Glomerular visceral epithelial cell (primary cell): ENCODE data around the gene GALNT18.
A peak's percentile ranks its signal among the peaks of the same experiment; 100 is the strongest.

Experiments
- DNase-seq: peaks from one replicate; pipeline ENCODE4 v3.0.0-alpha.2; 2016; ENCODE audit errors: extremely low spot score

The GALNT18 gene

GRCh38 chr11:11279956-11280689, 341.7 kb downstream of the GALNT18 start:
- no peak for DNase-seq

DNA sequence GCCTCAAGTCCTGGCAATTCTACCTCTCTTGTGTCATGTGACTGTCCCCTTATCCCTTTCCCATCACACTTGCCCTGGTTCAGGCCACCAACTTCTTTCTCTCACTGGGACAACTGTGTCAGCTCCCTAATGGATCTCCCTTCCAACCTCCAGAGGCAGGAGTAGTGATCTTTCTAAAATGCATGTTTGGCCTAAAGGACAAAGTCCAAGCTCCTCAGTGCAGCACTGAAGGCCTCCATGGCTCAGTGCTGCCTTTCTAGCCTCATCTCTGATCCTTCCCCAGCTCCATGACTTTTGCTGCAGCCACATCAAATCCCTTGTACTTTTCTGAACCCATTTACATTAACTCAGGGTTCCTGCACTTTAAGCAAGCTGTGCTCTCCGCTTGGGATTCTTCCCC, 349.6 kb downstream of the GALNT18 start:
- no peak for DNase-seq

DNA sequence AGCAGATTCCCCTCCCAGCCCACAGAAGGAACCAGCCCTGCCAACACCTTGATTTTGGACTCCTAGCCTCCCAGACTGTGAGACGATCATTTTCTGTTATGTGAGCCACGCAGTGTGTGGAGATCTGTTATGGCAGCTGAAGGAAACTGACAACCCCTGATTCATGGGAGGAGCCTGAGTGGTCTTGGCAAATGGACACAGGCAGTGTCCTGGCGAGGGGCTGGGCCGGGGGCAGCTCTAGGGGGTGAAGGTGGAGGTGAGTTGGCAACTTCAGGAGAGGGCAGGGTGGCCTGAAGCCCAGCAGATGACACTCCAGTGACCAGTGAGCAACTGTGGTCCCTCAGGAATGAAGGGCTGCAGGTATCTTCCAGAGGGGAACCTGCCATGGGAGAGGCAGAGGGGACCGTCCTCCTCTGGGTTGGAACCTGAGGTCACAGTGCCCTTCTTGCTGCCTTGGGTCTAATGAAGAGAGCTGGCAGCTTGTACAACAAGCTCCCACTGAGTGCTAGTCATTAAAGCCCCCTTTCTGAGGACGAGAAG, 351.5 kb downstream of the GALNT18 start:
- DNase-seq, result no peak

DNA sequence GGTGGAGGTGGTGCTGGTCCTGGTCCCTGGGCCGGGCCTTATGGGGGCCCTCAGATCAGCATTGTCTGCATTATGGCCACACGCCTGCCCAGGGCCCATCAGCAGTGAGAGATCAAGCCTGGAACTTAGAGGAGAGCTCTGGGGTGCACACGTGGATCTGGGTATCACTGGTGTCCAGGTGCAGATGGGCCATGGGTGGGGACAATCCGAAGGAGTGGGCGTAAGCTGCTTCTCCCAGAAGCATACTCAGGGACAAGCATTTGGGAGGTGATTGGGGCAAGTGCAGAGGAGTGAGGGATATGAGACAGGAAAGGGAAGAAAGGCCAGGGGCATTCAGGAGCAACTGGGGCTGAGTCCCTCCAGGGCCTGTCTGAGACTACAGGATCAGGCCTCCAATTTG, 353.1 kb downstream of the GALNT18 start:
- DNase-seq, result no peak

DNA sequence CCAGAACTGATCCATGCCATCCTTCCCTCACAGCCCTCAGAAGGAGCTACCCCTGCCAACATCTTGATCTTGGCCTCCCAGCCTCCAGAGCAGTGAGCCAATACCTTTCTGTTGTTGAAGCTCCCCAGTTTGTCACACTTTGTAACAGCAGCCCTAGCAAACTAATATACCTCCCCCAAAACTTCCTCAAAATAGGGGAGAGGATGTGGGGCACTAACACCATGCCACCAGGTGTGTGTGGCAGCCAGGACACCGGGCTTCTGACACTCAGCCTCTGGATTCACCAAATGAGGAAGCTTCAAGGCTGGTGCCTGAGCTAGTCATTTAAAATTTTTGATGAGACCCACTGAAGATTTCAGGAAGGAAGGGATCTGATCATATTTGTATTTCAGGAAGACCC, 353.7 kb downstream of the GALNT18 start:
- no peak for DNase-seq

DNA sequence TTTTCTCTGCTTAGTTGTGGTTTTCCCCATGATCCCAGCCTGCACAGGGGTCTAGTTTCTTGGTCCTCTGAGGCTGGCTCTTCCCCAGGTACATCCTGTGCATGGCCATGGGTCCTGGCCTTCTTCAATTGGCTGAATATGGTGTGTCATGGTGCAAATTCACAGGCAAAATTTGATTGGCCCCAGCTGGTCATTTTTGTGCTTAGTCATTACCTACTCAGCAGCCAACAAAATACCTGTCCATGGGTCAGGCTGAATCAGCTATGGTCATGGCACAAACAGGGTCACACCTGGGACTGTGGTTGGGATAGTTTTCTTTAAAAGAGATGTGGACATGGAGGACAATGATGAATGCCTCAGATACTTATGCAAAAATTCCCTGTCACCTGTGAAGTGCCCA, 354.5 kb downstream of the GALNT18 start:
- no peak for DNase-seq

GRCh38 chr11:11265994-11266606, 355.7 kb downstream of the GALNT18 start:
- peak; percentile 18 for DNase-seq

- no peak for DNase-seq
Measured at GRCh38 chr11:11265320-11265719, 356.5 kb downstream of the GALNT18 start.

GRCh38 chr11:11263238-11264005, 358.4 kb downstream of the GALNT18 start:
- no peak for DNase-seq

GRCh38 chr11:11262171-11262920, 359.5 kb downstream of the GALNT18 start:
- no peak for DNase-seq

DNA sequence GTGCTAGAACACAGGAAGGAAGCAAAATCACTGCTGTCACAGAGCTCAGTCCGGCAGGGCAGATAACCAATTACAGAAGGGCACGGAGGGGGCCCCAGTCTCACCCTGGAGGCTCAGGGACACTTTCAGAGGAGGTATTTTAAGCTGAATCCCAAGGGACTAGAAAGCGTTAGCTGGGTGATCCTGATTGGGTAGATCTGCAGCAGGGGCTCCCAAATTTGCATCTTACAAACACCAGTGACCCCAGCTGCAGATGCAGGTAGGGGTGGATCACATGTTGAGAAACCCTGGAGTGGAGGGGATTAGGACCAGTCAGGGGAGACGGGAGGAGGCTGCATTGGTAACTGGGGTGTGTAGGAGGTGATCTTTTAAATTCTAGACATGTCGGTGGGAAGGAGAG, 360.2 kb downstream of the GALNT18 start:
- DNase-seq, result no peak

GRCh38 chr11:11260903-11261302, 360.9 kb downstream of the GALNT18 start:
- no peak for DNase-seq

DNA sequence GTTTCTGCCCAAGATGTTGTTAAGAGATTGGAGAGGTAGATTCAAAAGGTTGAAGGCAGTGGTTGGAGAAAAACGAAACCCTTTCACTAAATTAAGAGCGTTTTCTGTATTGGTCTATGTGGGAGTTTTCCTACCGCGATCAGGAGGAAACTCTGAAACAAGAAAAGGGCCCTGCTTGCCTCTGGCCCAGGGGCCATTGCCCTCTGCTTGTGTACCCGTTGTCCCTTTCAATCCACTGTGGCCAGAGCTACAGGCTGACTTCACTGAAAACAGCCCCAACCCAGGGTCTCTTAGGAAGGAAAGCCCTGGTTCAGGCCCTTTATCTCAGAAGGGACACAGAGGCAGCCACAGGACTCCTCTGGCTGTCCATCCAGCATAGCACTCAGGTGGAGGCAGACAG, 367.8 kb downstream of the GALNT18 start:
- no peak for DNase-seq

GRCh38 chr11:11253497-11253896, 368.3 kb downstream of the GALNT18 start:
- no peak for DNase-seq

DNA sequence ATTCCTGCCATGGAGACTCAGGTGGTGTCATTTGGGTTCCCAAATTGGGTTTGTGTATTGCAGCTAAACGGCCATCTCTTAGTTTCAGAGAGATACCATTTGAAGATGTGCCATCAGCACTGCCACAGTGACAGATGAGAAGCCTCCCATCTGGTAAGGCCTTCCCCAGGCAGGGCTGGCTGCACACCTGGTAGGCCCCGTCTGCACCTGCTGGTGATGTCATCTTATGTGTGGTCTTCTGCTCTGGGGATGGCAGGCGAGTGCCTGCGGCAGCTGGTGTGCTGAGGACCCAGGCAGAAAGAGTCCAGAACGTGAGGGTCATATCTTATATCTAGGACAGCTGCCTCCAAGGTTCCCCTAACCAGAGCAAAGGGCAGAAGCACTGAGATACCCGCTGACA, 369.4 kb downstream of the GALNT18 start:
- no peak for DNase-seq

- no peak for DNase-seq
Measured at GRCh38 chr11:11251394-11251970, 370.3 kb downstream of the GALNT18 start.

DNA sequence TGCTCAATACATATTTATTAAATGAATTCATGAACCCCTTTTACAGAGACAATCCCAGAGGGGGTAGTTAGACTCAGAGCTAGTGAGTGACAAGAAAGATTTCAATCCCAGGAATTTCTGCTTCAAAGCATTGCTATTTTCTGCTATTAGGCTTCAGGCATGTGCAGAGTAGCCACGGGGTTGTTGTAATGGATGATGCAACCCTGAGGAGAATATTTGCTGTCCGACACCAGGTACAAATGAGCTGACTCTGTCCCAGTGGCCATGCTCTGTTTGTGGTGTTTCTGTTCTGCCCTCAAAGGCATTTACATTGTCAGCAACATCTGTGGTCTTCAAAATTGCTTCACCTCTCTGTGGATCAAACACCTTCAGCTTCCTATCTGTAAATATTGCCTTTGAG, 371.3 kb downstream of the GALNT18 start:
- no peak for DNase-seq

- no peak for DNase-seq
Measured at GRCh38 chr11:11247576-11247975, 374.2 kb downstream of the GALNT18 start.

DNA sequence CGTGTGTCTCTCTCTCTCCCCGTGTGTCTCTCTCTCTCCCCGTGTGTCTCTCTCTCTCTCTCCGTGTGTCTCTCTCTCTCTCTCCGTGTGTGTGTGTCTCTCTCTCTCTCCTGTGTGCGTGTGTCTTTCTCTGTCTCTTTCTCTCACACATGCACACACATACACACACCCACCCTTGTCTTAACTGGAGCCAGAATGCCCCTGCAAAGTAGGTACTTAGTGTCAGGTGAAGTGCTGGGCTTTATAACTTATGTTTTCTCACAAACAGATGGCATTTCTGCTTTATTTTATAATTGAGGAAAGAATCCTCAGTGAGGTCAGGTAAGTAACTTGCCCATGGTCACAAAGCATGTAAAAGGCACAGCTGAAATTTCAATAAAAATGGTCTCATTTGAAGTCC, 374.7 kb downstream of the GALNT18 start:
- DNase-seq, result no peak

- no peak for DNase-seq
Measured at GRCh38 chr11:11246166-11246565, 375.6 kb downstream of the GALNT18 start.

- DNase-seq, result no peak
Measured at GRCh38 chr11:11245453-11245852, 376.4 kb downstream of the GALNT18 start.
